Measurements from ENCODE around the gene OR10D3.
"Not testable (repeated sequence)": the region's sequence is repeated elsewhere in the genome, so short reads cannot be mapped to it uniquely, and the experiment has no call there.

The OR10D3 gene

DNA sequence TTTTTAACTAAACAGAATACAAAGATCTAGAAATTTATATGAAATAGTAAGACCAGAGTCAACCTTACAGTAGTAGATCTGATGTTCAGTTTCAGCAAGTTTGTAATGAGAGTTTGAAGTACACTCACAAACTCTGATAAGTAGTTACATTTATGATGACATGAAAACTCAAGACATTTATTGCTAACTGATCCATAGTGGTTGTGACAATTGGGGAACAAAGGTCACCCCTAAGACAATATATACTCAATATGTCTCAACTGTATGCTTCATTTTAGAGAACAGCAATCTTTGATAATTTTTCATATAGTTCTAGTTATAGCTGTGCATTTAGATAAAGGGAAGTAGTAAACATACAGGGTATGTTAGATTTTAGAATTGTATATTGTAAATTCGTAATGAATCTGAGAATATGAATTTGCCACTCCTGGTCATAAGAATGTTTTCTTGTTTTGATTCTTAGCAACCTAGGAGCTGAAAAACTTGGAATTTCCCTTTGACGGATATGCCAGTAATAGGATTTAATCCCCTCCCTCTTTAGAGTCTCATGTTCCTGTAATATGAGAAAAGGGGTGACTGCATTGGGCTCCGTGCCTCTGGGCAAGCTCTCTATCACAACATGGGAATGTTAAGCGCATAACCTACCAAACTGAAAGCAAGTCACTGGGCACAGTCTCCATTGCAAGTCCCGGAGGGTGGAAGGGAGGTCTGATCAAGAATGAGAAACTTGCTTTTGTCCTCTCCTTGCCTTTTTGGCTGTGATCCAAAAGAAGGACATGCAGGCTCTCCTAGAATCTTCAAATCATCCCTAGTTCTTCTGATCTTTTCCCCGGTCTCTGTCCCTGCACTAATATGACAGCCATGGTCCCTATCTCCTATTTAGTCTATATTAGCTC is 11.4 kb downstream of the OR10D3 start:
- DNase-seq (ENCODE audit: low read depth in 2 of 2): no peak

DNA sequence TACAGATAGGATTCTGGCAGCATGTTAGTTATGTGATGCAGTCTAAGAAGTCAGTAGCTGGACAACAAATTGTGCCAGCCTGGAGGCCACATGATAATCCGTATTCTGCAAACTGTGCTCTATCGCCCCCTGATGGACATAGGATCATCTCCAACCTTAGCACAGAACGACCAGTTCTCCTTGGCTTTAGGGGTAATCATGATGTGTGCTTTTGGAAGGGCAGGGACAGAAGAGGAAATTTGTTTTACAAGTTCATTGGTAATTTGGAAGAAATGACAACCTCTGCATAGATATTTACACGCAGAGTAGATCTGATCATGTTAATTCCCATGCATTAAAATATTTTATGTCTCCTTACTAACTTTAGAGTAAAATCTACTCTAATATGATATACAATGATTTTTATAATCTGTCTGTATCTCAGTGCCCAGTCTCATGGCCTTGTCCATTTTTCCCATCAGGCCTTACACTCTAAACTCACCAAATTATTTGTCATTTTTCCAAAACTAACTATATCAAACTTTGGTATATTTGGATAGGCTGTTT is 12.1 kb downstream of the OR10D3 start:
- DNase-seq (ENCODE audit: low read depth in 2 of 2): peak; percentile 27 to 31

- no peak for DNase-seq (ENCODE audit: low read depth in 2 of 2)
These were observed 14.9 kb downstream of the OR10D3 start for GRCh38 chr11:124197999-124198398.

DNA sequence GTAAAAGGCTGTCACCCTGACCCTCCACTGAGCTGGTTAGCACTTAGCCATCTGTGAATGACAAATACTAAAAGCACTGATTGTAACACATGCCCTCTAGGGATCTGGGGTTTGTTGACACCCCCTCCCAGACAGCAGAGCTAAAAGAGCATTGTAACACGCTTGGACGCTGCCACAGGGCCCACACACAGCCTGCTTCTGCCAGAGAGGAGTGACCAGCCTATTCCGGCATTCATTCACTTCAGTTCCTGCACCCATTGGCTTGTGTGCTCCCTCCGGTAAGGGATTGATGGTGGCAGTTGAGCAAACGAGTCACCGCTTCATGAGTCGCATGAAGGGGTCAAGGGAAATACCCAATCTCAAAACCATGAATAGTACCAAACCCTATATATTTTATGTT is 15.8 kb downstream of the OR10D3 start:
- DNase-seq (ENCODE audit: low read depth in 2 of 2): no peak

- no peak for DNase-seq (ENCODE audit: low read depth in 2 of 2)
These were observed 16.6 kb downstream of the OR10D3 start for GRCh38 chr11:124199702-124200101.

DNA sequence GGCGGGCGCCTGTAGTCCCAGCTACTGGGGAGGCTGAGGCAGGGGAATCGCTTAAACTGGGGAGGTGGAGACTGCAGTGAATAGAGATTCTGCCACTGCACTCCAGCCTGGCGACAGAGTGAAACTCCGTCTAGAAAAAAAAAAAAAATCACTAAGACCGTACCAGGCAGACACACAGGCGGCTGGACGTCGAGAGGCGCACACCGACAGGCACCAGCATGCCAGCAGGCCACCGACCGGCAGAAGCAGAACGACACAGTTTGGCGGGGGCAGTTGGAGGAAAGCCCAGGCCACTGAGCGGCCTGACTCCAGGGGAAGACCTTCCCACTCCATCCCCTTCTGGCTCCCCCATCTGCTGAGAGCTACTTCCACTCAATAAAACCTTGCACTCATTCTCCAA is 17.5 kb downstream of the OR10D3 start:
- no peak for DNase-seq (ENCODE audit: low read depth in 2 of 2)

DNA sequence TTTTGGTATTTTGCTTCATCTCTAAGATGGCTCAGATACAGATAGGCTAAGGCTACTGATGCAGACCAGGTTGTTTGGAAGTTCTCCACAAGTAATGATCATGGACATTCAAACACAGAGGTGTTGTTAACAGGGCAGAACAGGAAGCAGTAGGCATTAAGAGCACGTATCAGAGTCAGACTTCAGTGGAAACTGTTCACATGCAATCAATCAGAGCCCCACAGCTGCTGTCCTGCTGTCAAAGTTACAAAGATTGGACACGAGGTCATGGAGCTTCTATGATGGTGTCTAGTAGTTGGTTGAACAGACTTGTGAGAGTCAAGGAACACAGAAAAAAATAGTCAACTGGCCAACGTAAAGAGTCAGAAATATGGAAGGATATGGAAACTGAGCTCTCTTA is 19.8 kb downstream of the OR10D3 start:
- DNase-seq (ENCODE audit: low read depth in 2 of 2): no peak

DNA sequence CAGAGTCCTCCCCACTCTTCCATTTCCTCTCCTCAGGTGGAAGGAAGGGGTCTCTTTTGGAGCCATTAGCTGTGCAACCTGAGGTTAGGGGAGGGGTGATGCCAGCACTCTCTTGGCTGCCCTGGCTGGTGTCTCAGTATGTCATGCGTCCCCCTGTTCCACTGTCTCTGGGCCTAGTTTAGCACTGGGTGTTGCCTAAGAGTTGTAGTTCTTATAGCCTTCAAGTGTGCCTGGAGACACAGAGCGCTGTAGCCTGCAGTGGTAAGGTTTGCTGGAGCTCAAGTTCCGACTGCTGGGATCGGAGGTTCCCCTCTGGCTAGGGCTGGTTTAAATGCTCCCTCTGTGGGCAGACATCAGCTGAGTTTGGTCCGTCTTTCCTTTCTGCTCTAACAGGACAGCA is 20.9 kb downstream of the OR10D3 start:
- DNase-seq (ENCODE audit: low read depth in 2 of 2): no peak

- no peak for DNase-seq (ENCODE audit: low read depth in 2 of 2)
These were observed 24.1 kb downstream of the OR10D3 start for GRCh38 chr11:124207102-124207792.

- no peak for DNase-seq (ENCODE audit: low read depth in 2 of 2)
These were observed 26.7 kb downstream of the OR10D3 start for GRCh38 chr11:124209824-124210357.

DNA sequence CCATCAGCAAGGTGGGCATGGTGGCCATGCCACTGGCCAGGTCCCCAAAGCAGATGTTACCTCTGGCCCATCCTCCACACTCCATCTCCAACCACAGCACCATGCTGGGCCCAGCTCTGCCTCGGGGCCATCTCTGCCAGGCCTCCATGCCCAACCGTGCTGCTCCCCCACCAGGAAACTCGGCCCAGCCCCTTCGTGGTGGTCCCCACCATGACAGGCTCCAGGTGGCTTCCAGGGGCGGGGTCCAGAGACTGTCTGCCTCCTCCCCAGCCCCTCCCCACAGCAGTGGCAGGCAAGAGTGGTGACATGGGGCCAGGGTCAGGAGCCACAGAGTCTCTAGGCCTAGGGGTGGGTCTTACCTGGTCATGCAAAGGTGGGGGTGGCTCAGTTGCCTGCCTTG is 27.3 kb downstream of the OR10D3 start:
- DNase-seq (ENCODE audit: low read depth in 2 of 2): no peak

DNA sequence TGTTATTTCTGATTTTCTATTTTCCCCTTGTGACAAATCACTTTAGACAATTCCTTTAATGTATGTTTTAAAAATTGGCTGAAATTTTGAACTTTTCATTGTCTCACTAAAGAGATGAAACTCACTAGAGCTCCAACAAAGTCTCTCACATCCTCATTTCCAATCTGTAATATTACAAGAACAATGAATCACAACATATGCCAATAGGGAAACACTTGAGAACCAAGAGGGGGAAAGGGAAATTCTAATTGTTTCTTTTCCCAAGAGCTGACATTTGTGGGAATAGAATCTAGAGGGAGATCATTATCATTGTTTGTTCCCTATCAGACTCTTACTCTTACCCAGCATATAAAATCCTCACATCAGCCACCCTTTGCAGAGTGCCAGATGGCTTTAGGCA is 28.2 kb downstream of the OR10D3 start:
- DNase-seq (ENCODE audit: low read depth in 2 of 2): no peak

- DNase-seq (ENCODE audit: low read depth in 2 of 2): no peak
These were observed 30.9 kb downstream of the OR10D3 start for GRCh38 chr11:124214027-124214426.

DNA sequence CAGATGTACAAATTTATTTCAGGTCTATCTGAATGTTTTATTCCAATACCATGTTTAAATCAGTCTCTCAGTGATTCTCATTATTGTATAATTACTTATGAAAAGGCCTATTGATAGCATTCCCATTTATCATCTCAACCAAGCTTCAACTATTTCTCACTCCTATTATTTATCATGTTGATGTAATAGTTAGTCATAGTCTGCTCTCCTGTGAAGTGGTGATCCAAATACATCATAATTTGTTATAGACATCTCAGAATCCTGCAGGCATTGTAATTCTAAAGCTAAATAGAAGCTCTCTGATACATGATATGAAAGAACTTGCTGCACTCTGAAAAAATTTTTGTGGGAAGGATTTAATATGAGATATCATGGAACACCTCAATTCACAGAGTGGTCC is 36.0 kb downstream of the OR10D3 start:
- no peak for DNase-seq (ENCODE audit: low read depth in 2 of 2)

DNA sequence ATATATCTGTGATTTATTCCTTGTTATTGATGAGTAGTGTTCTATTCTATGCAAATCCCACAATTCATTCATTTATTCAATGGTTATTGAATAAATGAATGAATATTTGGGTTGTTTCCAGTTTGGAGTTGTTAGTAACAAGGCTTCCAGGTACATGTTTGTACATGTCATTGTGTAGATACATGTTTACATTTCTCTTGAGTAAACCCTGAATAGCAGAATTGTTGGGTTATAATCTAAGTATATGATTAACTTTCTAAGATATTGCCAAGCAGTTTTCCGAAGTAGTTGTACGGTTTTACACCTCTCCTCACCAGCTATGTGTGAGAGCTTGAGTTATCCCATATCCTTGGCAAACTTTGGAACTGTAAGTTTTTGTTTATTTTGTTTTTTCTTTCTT is 39.3 kb downstream of the OR10D3 start:
- DNase-seq (ENCODE audit: low read depth in 2 of 2): no peak

- not testable (repeated sequence) for DNase-seq (ENCODE audit: low read depth in 2 of 2)
These were observed 41.7 kb downstream of the OR10D3 start for GRCh38 chr11:124224618-124225423.

GRCh38 chr11:124225471-124225870 is 42.3 kb downstream of the OR10D3 start:
- no peak for DNase-seq (ENCODE audit: low read depth in 2 of 2)

GRCh38 chr11:124233376-124233775 is 50.2 kb downstream of the OR10D3 start:
- DNase-seq (ENCODE audit: low read depth in 2 of 2): no peak
